GM12873 (cell line): ENCODE data around the gene CD40.

Source experiments
- CTCF ChIP-seq: IDR thresholded peaks from 2 replicates; pipeline ENCODE4 v1.5.1; 2012; ENCODE audit warnings: low read depth, mild to moderate bottlenecking, moderate library complexity, low read length, control low read depth; ENCODE audit not compliant: insufficient read depth; ENCODE audit errors: missing control alignments

Gene CD40

GRCh38 chr20:46087161-46087560, 31.0 kb upstream of the CD40 start:
- TF ChIP-seq CTCF = peak; percentile 27

GRCh38 chr20:46088409-46089166, 29.5 kb upstream of the CD40 start:
- peak; percentile 24 for TF ChIP-seq CTCF

- TF ChIP-seq CTCF = no peak
These were observed 29.0 kb upstream of the CD40 start for GRCh38 chr20:46089167-46089416.

- no peak for TF ChIP-seq CTCF
These were observed 28.4 kb upstream of the CD40 start, which contains the start of gene NCOA5 for GRCh38 chr20:46089417-46090388. NCOA5 (minus strand) TSS chr20:46089962; CDS start chr20:46079424, 10,538 bp downstream.

GRCh38 chr20:46093531-46093930, 24.6 kb upstream of the CD40 start:
- no peak for TF ChIP-seq CTCF

GRCh38 chr20:46099491-46100287, 18.4 kb upstream of the CD40 start:
- peak; percentile 50 for TF ChIP-seq CTCF
